Anterior cingulate cortex (tissue), 58 donors: ENCODE results near the gene PBX3.

Source experiments
- DNase-seq, 58 donors: peaks; one replicate each; lab custom pipeline; 2025; lab: John Stamatoyannopoulos, UW

PBX3 gene

GRCh38 chr9:125852386-125852785, 105.2 kb downstream of the PBX3 start:
- no peak for DNase-seq

GRCh38 chr9:125854553-125855275, 107.5 kb downstream of the PBX3 start:
- no peak for DNase-seq

- no peak for DNase-seq
These were observed 109.2 kb downstream of the PBX3 start for GRCh38 chr9:125856331-125856730.

GRCh38 chr9:125861405-125862058, 114.4 kb downstream of the PBX3 start:
- DNase-seq: no peak

- no peak for DNase-seq
These were observed 116.8 kb downstream of the PBX3 start for GRCh38 chr9:125863923-125864322.

- no peak for DNase-seq
These were observed 120.7 kb downstream of the PBX3 start for GRCh38 chr9:125867751-125868415.

- no peak for DNase-seq
These were observed 131.0 kb downstream of the PBX3 start for GRCh38 chr9:125878164-125878631.

- DNase-seq: no peak
These were observed 133.9 kb downstream of the PBX3 start for GRCh38 chr9:125881042-125881441.

- DNase-seq: peak in 1 of 58 donors; percentile 15
These were observed 136.5 kb downstream of the PBX3 start for GRCh38 chr9:125883565-125884217.

- no peak for DNase-seq
These were observed 137.0 kb downstream of the PBX3 start for GRCh38 chr9:125884218-125884595.

GRCh38 chr9:125885405-125886034, 138.3 kb downstream of the PBX3 start:
- DNase-seq: no peak

- no peak for DNase-seq
These were observed 139.2 kb downstream of the PBX3 start for GRCh38 chr9:125886365-125886764.

GRCh38 chr9:125887172-125887571, 140.0 kb downstream of the PBX3 start:
- DNase-seq: no peak

- DNase-seq: no peak
These were observed 141.0 kb downstream of the PBX3 start for GRCh38 chr9:125888211-125888610.

- DNase-seq: peak in 27 of 58 donors; percentile 2 to 67 (median 20)
These were observed 141.9 kb downstream of the PBX3 start for GRCh38 chr9:125889112-125889475.

- DNase-seq: peak in 45 of 58 donors; percentile 1 to 74 (median 42)
These were observed 142.6 kb downstream of the PBX3 start for GRCh38 chr9:125889476-125890419.

- DNase-seq: no peak
These were observed 143.7 kb downstream of the PBX3 start for GRCh38 chr9:125890826-125891225.

- DNase-seq: no peak
These were observed 146.1 kb downstream of the PBX3 start for GRCh38 chr9:125893277-125893676.

GRCh38 chr9:125894566-125894965, 147.4 kb downstream of the PBX3 start:
- no peak for DNase-seq
